Parathyroid adenoma (tissue), 2 donors: Measurements from ENCODE around the gene ZNF253.
"Not testable (repeated sequence)": the region's sequence is repeated elsewhere in the genome, so short reads cannot be mapped to it uniquely, and the experiment has no call there.

ENCODE experiments used
- H2AFZ ChIP-seq: fragments of 300-600 bp; sonication (generic); one replicate; pipeline ENCODE4 v1.7.0; 2017; ENCODE audit warnings: antibody characterized with exemption, mild to moderate bottlenecking
- H3K27ac ChIP-seq: fragments of 300-600 bp; sonication (generic); one replicate; pipeline ENCODE4 v1.7.0; 2017
- H3K27me3 ChIP-seq: fragments of 300-600 bp; sonication (generic); one replicate; pipeline ENCODE4 v1.7.0; 2017; ENCODE audit warnings: low read length; ENCODE audit not compliant: control insufficient read depth, insufficient read depth
- H3K36me3 ChIP-seq: fragments of 300-600 bp; sonication (generic); one replicate; pipeline ENCODE4 v1.7.0; 2017; ENCODE audit warnings: low read length; ENCODE audit not compliant: control insufficient read depth, insufficient read depth
- H3K4me1 ChIP-seq: fragments of 300-600 bp; sonication (generic); one replicate; pipeline ENCODE4 v1.7.0; 2017; ENCODE audit warnings: control low read depth
- H3K4me2 ChIP-seq: fragments of 300-600 bp; sonication (generic); one replicate; pipeline ENCODE4 v1.7.0; 2017; ENCODE audit warnings: low read length
- H3K4me3 ChIP-seq: fragments of 300-600 bp; sonication (generic); one replicate; pipeline ENCODE4 v1.7.0; 2017; ENCODE audit warnings: low read depth, low read length
- H3K79me2 ChIP-seq: fragments of 300-600 bp; sonication (generic); one replicate; pipeline ENCODE4 v1.7.0; 2017; ENCODE audit warnings: control low read depth
- H3K9ac ChIP-seq: fragments of 300-600 bp; sonication (generic); one replicate; pipeline ENCODE4 v1.7.0; 2017; ENCODE audit warnings: mild to moderate bottlenecking
- H3K9me3 ChIP-seq: fragments of 300-600 bp; sonication (generic); one replicate; pipeline ENCODE4 v1.7.0; 2017; ENCODE audit warnings: low read length; ENCODE audit not compliant: control insufficient read depth
- TF ChIP-seq, protein P1 (sequence below): fragments of 300-600 bp; sonication (generic); IDR thresholded peaks from one replicate; pipeline ENCODE4 v1.7.0; 2017; ENCODE audit warnings: antibody characterized with exemption, mild to moderate bottlenecking
- donor health status: primary hyperparathyroidism.

The ZNF253 gene

DNA sequence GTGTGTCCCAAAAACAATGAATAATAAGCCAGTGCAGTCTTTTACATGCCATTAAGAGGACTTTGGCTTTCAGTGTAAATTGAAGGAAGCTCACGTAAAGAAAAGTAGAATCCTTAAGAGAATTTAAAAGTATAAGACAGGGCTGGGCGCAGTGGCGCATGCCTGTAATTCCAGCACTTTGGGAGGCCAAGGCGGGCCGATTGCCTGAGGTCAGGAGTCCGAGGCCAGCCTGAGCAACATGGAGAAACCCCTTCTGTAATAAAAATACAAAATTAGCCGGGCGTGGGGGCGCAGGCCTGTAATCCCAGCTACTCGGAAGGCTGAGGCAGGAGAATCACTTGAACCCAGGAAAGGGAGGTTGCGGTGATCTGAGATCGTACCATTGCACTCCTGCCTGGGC lies 17.9 kb upstream of the ZNF253 start:
- H3K79me2 ChIP-seq = no peaks in the 10 kb centered on the region
- H2AFZ ChIP-seq = no peak overlapping the region
- TF ChIP-seq, protein P1, sequence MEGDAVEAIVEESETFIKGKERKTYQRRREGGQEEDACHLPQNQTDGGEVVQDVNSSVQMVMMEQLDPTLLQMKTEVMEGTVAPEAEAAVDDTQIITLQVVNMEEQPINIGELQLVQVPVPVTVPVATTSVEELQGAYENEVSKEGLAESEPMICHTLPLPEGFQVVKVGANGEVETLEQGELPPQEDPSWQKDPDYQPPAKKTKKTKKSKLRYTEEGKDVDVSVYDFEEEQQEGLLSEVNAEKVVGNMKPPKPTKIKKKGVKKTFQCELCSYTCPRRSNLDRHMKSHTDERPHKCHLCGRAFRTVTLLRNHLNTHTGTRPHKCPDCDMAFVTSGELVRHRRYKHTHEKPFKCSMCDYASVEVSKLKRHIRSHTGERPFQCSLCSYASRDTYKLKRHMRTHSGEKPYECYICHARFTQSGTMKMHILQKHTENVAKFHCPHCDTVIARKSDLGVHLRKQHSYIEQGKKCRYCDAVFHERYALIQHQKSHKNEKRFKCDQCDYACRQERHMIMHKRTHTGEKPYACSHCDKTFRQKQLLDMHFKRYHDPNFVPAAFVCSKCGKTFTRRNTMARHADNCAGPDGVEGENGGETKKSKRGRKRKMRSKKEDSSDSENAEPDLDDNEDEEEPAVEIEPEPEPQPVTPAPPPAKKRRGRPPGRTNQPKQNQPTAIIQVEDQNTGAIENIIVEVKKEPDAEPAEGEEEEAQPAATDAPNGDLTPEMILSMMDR = no peak
- H3K4me1 ChIP-seq = no peaks in the 10 kb centered on the region
- H3K27me3 ChIP-seq = no peaks in the 10 kb centered on the region
- H3K36me3 ChIP-seq = no peaks in the 10 kb centered on the region
- H3K9me3 ChIP-seq = no peaks in the 10 kb centered on the region
- H3K27ac ChIP-seq = no peak overlapping the region
- H3K4me2 ChIP-seq = no peak overlapping the region
- no peak overlapping the region for H3K4me3 ChIP-seq
- no peak overlapping the region for H3K9ac ChIP-seq

DNA sequence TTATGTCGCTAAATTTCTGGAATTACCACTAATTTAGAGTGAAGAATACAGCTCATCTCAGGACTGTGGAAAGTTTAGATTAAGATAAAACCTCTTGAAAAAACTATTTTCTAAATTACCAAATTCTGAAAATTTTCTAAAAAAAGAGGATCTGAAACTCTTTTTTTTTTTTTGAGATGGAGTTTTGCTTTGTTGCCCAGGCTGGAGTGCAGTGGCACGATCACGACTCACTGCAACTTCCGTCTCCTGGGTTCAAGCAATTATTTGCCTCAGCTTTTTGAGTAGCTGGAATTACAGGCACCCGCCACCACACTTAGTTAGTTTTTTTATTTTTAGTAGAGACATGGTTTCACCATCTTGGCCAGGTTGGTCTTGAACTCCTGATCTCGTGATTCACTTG lies 16.6 kb upstream of the ZNF253 start:
- Histone ChIP-seq H3K9ac (no peak overlapping the region), H3K27me3 (no peaks in the 10 kb centered on the region), H3K9me3 (no peaks in the 10 kb centered on the region), H2AFZ (no peak overlapping the region), H3K36me3 (no peaks in the 10 kb centered on the region), H3K4me3 (no peak overlapping the region), H3K4me2 (no peak overlapping the region), H3K27ac (no peak overlapping the region), H3K79me2 (no peaks in the 10 kb centered on the region), H3K4me1 (no peaks in the 10 kb centered on the region)
- TF ChIP-seq, protein P1 = no peak

DNA sequence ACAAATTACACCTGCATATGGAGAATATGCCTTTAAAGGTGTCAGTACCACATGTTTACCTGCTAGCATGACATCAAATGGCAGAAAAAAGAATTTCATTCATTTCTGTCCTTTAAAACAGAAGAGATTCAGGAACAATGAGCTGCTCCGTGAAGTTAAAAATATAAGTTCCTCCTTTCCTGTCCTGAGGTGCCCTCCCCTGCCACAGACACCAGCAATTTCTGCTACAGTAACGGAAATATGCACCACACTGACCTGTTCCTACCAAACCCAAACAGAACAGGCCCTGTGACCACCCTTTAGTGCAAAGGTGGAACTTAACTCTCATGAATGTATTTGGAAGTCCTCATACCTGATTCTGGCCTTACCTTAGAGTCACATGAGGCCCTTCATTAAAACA lies 13.9 kb upstream of the ZNF253 start:
- H3K4me3 ChIP-seq, H3K27me3 ChIP-seq, H3K9ac ChIP-seq, H3K4me2 ChIP-seq, H3K9me3 ChIP-seq, H3K79me2 ChIP-seq, H2AFZ ChIP-seq, H3K4me1 ChIP-seq, H3K27ac ChIP-seq, H3K36me3 ChIP-seq: not testable (repeated sequence)

DNA sequence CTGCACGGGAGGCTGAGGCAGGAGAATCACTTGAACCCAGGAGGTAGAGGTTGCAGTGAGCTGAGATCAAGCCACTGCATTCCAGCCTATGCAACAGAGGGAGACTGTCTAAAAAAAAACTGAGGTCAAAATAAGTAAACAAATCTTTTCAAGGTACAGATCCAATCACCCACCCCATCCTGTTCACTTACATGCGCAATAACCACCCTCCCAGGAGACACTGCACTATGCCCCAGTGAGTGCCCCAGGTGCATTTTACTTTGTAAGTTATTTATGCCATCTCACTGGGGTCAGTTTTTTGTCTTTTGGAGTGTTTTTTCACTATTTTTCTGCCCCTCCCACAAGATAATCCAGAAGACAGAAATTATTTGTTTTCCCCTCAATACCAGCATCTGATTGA lies 6.9 kb upstream of the ZNF253 start:
- no peak overlapping the region for H2AFZ ChIP-seq
- no peaks in the 10 kb centered on the region for H3K79me2 ChIP-seq
- TF ChIP-seq, protein P1 = no peak
- H3K9me3 ChIP-seq = no peaks in the 10 kb centered on the region
- no peak overlapping the region for H3K9ac ChIP-seq
- H3K4me3 ChIP-seq = no peak overlapping the region
- no peaks in the 10 kb centered on the region for H3K4me1 ChIP-seq
- H3K27ac ChIP-seq = no peak overlapping the region
- H3K36me3 ChIP-seq = no peaks in the 10 kb centered on the region
- no peak overlapping the region for H3K4me2 ChIP-seq
- no peaks in the 10 kb centered on the region for H3K27me3 ChIP-seq

DNA sequence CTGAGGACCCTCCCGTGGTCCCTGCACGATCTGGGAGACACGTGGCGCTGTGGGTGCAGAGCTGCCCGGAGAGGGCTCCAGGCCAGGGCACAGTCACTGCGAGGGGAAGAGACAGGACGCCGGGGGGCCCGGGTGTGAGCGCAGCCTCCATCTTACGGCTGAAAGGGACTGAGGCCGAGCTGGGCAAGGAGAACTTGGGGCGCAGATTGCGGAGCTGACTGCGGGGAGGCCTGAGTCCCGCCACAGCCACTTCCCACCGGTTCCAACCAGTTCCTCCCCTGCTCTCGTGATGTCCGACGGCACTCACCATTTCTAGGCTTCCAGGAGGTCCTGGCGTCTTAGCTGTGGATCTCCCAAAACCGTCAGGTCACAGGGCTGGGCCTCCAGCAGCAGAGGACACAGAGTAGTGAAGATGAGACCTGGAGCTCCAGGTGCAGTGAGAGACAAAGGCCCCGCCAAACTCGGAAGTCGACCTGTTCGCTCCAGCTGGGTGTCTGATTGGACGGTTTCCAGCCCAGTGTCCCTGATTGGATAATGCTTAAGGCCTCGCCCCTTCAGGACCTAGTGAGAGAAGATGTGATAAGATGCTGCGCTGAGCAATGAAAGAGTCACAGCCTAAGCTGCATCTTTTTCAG lies 4.8 kb upstream of the ZNF253 start:
- no peak overlapping the region for H3K4me3 ChIP-seq
- H3K79me2 ChIP-seq = no peaks in the 10 kb centered on the region
- no peaks in the 10 kb centered on the region for H3K9me3 ChIP-seq
- no peak overlapping the region for H3K9ac ChIP-seq
- H3K4me2 ChIP-seq = no peak overlapping the region
- peak overlapping the region; percentile 30 for H2AFZ ChIP-seq
- H3K27me3 ChIP-seq = no peaks in the 10 kb centered on the region
- TF ChIP-seq, protein P1 = no peak
- H3K36me3 ChIP-seq = no peaks in the 10 kb centered on the region
- no peak overlapping the region for H3K27ac ChIP-seq
- no peaks in the 10 kb centered on the region for H3K4me1 ChIP-seq
